WTC11 (cell line): ENCODE results near the gene MRPS18B. TPM values are rescaled to one million over a fixed set of nuclear protein-coding genes. Genes with fewer than 3 reads are reported as not detected.

Source experiments
- ATAC-seq: fragments of 200-7000 bp; cut with Tn5 transposase; 2 replicates; pipeline ENCODE4 v1.10.0; 2021; ENCODE audit warnings: mild to moderate bottlenecking, moderate library complexity
- CTCF ChIA-PET: fragments of 300-600 bp; sonication (Branson Sonifier 250); formaldehyde crosslinking; loops from one replicate; lab custom pipeline; 2021; ENCODE audit warnings: antibody characterized with exemption; lab: Charles Lee
- POLR2A ChIA-PET: fragments of 350-600 bp; sonication (Branson Sonifier 250); formaldehyde crosslinking; loops from one replicate; lab custom pipeline; 2021; ENCODE audit warnings: antibody characterized with exemption; lab: Charles Lee
- DNase-seq: peaks from one replicate; pipeline ENCODE4 v3.0.0; 2021; ENCODE audit warnings: low spot score
- H3K27ac Mint-ChIP-seq: 2 replicates; pipeline ENCODE4 v1.8.0; 2021; ENCODE audit warnings: mixed read lengths
- H3K27me3 Mint-ChIP-seq: 2 replicates; pipeline ENCODE4 v1.8.0; 2021; ENCODE audit warnings: low read depth, mild to moderate bottlenecking, moderate library complexity, mixed read lengths
- H3K36me3 Mint-ChIP-seq: 2 replicates; pipeline ENCODE4 v1.8.0; 2021; ENCODE audit warnings: mixed read lengths
- H3K4me1 Mint-ChIP-seq: 2 replicates; pipeline ENCODE4 v1.8.0; 2022; ENCODE audit warnings: mixed read lengths
- H3K4me3 Mint-ChIP-seq: 2 replicates; pipeline ENCODE4 v1.8.0; 2021; ENCODE audit warnings: mild to moderate bottlenecking, moderate library complexity, mixed read lengths
- H3K9me3 Mint-ChIP-seq: 2 replicates; pipeline ENCODE4 v1.8.0; 2021; ENCODE audit warnings: mixed read lengths
- ESRRA ChIP-seq: sonication (generic); formaldehyde crosslinking; IDR thresholded peaks from 2 replicates; pipeline ENCODE4 v1.8.1; 2022; ENCODE audit warnings: mild to moderate bottlenecking, missing genetic modification reagents, borderline replicate concordance
- FOXJ3 ChIP-seq: sonication (generic); formaldehyde crosslinking; IDR thresholded peaks from 2 replicates; pipeline ENCODE4 v1.9.0; 2021; ENCODE audit warnings: missing genetic modification reagents, mild to moderate bottlenecking, borderline replicate concordance
- JAZF1 ChIP-seq: fragments of 250-450 bp; sonication (Bioruptor Pico); IDR thresholded peaks from 2 replicates; pipeline ENCODE4 v1.9.0; 2021; ENCODE audit warnings: moderate library complexity, mild to moderate bottlenecking, inconsistent platforms
- MXD4 ChIP-seq: fragments of 250-450 bp; sonication (Bioruptor Pico); IDR thresholded peaks from 2 replicates; pipeline ENCODE4 v1.8.0; 2021; ENCODE audit warnings: mild to moderate bottlenecking, moderate library complexity, borderline replicate concordance
- NFE2L1 ChIP-seq: sonication (generic); formaldehyde crosslinking; IDR thresholded peaks from 2 replicates; pipeline ENCODE4 v1.8.1; 2023; ENCODE audit warnings: missing genetic modification reagents
- NR1H2 ChIP-seq: sonication (generic); formaldehyde crosslinking; IDR thresholded peaks from 2 replicates; pipeline ENCODE4 v1.9.0; 2021; ENCODE audit warnings: mild to moderate bottlenecking, moderate library complexity, missing genetic modification reagents
- RELA ChIP-seq: sonication (generic); formaldehyde crosslinking; IDR thresholded peaks from 2 replicates; pipeline ENCODE4 v1.8.1; 2022; ENCODE audit warnings: missing genetic modification reagents, mild to moderate bottlenecking, borderline replicate concordance
- RORB ChIP-seq: fragments of 250-450 bp; sonication (Bioruptor Pico); IDR thresholded peaks from 2 replicates; pipeline ENCODE4 v1.9.0; 2021; ENCODE audit warnings: mild to moderate bottlenecking
- ZNF219 ChIP-seq: sonication (generic); formaldehyde crosslinking; IDR thresholded peaks from 2 replicates; pipeline ENCODE4 v1.8.0; 2023; ENCODE audit warnings: missing genetic modification reagents, mild to moderate bottlenecking, borderline replicate concordance
- ZNF263 ChIP-seq: sonication (generic); formaldehyde crosslinking; IDR thresholded peaks from 2 replicates; pipeline ENCODE4 v1.8.1; 2022; ENCODE audit warnings: low read depth, mild to moderate bottlenecking, moderate library complexity, missing genetic modification reagents
- ZNF317 ChIP-seq: sonication (generic); formaldehyde crosslinking; IDR thresholded peaks from 2 replicates; pipeline ENCODE4 v1.8.1; 2023; ENCODE audit warnings: low read depth, mild to moderate bottlenecking, moderate library complexity, missing genetic modification reagents, borderline replicate concordance
- total RNA-seq: library from RNA; stranded (reverse); gene quantifications from 3 replicates; pipeline ENCODE4 v1.2.3, GENCODE V29; 2021
- TF ChIP-seq, protein P1 (sequence below): sonication (generic); formaldehyde crosslinking; IDR thresholded peaks from 2 replicates; pipeline ENCODE4 v1.8.0; 2022; ENCODE audit warnings: mild to moderate bottlenecking, missing genetic modification reagents
- TF ChIP-seq, protein P2 (sequence below): fragments of 200-600 bp; IDR thresholded peaks from 2 replicates; pipeline ENCODE4 v1.8.0; 2022; ENCODE audit warnings: antibody characterized with exemption
- TF ChIP-seq, protein P3 (sequence below): sonication (generic); formaldehyde crosslinking; IDR thresholded peaks from 2 replicates; pipeline ENCODE4 v1.8.0; 2022; ENCODE audit warnings: mild to moderate bottlenecking, missing genetic modification reagents
- TF ChIP-seq, protein P4 (sequence below): sonication (generic); formaldehyde crosslinking; IDR thresholded peaks from 2 replicates; pipeline ENCODE4 v1.8.0; 2023; ENCODE audit warnings: missing genetic modification reagents, mild to moderate bottlenecking, borderline replicate concordance
- TF ChIP-seq, protein P5 (sequence below): sonication (generic); formaldehyde crosslinking; IDR thresholded peaks from 2 replicates; pipeline ENCODE4 v1.8.1; 2022; ENCODE audit warnings: missing genetic modification reagents, borderline replicate concordance
- TF ChIP-seq, protein P6 (sequence below): fragments of 250-450 bp; sonication (Bioruptor Pico); IDR thresholded peaks from 2 replicates; pipeline ENCODE4 v1.9.0; 2021; ENCODE audit warnings: mild to moderate bottlenecking
- TF ChIP-seq, protein P7 (sequence below): fragments of 250-450 bp; sonication (Bioruptor Pico); IDR thresholded peaks from 2 replicates; pipeline ENCODE4 v2.1.2; 2022; ENCODE audit warnings: mild to moderate bottlenecking, moderate library complexity

MRPS18B gene
- total RNA-seq, 1 experiment from 2014 or later, result 67.8 TPM

DNA sequence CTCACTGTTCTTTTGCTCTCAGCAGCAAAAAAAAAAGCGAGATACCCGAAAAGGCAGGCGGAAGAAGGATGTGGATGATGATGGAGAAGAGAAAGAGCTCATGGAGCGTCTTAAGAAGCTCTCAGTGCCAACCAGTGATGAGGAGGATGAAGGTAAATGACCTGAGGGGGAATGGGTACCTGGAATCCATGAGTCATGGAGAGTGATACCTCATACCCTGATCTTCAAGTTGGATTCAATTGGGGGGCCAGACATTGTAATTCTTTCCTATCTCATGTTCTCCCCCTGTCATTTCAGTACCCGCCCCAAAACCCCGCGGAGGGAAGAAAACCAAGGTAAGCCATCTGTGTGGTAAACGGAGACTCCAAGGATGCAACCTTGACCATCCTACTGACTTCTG, 39.6 kb upstream of the MRPS18B start:
- Mint-ChIP-seq H3K27ac (no peak overlapping the region), H3K4me1 (peaks cover 4% of the 10 kb centered on the region), H3K4me3 (no peak overlapping the region), H3K36me3 (peaks cover 63% of the 10 kb centered on the region), H3K27me3 (no peaks in the 10 kb centered on the region), H3K9me3 (no peaks in the 10 kb centered on the region)
- ChIA-PET CTCF (interaction anchor here (0.6 to 1.5 kb wide), 4 partner anchors 19 to 101 kb away, joined by 3 to 4 read pairs (median 3); no protein-coding TSS in a partner anchor), POLR2A (no interaction called here)
- TF ChIP-seq, protein P1, sequence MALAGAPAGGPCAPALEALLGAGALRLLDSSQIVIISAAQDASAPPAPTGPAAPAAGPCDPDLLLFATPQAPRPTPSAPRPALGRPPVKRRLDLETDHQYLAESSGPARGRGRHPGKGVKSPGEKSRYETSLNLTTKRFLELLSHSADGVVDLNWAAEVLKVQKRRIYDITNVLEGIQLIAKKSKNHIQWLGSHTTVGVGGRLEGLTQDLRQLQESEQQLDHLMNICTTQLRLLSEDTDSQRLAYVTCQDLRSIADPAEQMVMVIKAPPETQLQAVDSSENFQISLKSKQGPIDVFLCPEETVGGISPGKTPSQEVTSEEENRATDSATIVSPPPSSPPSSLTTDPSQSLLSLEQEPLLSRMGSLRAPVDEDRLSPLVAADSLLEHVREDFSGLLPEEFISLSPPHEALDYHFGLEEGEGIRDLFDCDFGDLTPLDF (CRISPR knock-in tag), result no peak
- no peak for TF ChIP-seq ESRRA (CRISPR knock-in tag)
- TF ChIP-seq RELA, result no peak
- TF ChIP-seq ZNF219 (CRISPR knock-in tag), result no peak
- no peak for TF ChIP-seq MXD4
- TF ChIP-seq ZNF263 (CRISPR knock-in tag), result no peak
- no peak for TF ChIP-seq FOXJ3 (CRISPR knock-in tag)
- no peak for TF ChIP-seq NR1H2 (CRISPR knock-in tag)
- TF ChIP-seq, protein P2, sequence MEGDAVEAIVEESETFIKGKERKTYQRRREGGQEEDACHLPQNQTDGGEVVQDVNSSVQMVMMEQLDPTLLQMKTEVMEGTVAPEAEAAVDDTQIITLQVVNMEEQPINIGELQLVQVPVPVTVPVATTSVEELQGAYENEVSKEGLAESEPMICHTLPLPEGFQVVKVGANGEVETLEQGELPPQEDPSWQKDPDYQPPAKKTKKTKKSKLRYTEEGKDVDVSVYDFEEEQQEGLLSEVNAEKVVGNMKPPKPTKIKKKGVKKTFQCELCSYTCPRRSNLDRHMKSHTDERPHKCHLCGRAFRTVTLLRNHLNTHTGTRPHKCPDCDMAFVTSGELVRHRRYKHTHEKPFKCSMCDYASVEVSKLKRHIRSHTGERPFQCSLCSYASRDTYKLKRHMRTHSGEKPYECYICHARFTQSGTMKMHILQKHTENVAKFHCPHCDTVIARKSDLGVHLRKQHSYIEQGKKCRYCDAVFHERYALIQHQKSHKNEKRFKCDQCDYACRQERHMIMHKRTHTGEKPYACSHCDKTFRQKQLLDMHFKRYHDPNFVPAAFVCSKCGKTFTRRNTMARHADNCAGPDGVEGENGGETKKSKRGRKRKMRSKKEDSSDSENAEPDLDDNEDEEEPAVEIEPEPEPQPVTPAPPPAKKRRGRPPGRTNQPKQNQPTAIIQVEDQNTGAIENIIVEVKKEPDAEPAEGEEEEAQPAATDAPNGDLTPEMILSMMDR, result no peak
- DNase-seq (no peak), ATAC-seq (no peak)

DNA sequence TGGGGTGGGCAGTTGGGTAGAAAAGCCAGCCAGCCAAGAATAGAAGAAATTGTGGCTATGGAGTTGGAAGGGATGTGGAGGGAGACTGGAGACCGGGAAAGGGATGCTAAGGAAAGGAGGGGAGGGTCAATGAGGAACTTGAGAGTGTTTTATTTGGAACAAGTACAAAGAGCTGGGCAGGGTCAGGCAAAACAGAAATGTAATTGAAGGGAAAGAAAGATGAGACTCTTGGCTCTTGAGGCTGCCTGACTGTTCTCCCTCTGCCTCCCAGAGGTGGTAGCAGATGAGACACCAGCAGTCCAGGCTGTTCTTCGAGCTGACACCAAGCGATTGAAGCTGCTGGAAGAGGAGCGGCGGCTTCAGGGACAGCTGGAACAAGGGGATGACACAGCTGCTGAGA, 33.7 kb upstream of the MRPS18B start:
- ChIA-PET CTCF (interaction anchor here (1.1 to 2.4 kb wide), 3 partner anchors 14 to 100 kb away, joined by 3 to 8 read pairs (median 5); no protein-coding TSS in a partner anchor), POLR2A (no interaction called here)
- no peak overlapping the region for H3K4me3 Mint-ChIP-seq
- H3K9me3 Mint-ChIP-seq, result no peaks in the 10 kb centered on the region
- H3K36me3 Mint-ChIP-seq, result peaks cover 92% of the 10 kb centered on the region
- no peaks in the 10 kb centered on the region for H3K27me3 Mint-ChIP-seq
- ATAC-seq (no peak), DNase-seq (no peak)
- H3K27ac Mint-ChIP-seq, result no peak overlapping the region
- H3K4me1 Mint-ChIP-seq, result no peaks in the 10 kb centered on the region
- TF ChIP-seq MXD4, result no peak
- TF ChIP-seq, protein P3, sequence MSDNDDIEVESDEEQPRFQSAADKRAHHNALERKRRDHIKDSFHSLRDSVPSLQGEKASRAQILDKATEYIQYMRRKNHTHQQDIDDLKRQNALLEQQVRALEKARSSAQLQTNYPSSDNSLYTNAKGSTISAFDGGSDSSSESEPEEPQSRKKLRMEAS (CRISPR knock-in tag), result no peak
- TF ChIP-seq, protein P4, sequence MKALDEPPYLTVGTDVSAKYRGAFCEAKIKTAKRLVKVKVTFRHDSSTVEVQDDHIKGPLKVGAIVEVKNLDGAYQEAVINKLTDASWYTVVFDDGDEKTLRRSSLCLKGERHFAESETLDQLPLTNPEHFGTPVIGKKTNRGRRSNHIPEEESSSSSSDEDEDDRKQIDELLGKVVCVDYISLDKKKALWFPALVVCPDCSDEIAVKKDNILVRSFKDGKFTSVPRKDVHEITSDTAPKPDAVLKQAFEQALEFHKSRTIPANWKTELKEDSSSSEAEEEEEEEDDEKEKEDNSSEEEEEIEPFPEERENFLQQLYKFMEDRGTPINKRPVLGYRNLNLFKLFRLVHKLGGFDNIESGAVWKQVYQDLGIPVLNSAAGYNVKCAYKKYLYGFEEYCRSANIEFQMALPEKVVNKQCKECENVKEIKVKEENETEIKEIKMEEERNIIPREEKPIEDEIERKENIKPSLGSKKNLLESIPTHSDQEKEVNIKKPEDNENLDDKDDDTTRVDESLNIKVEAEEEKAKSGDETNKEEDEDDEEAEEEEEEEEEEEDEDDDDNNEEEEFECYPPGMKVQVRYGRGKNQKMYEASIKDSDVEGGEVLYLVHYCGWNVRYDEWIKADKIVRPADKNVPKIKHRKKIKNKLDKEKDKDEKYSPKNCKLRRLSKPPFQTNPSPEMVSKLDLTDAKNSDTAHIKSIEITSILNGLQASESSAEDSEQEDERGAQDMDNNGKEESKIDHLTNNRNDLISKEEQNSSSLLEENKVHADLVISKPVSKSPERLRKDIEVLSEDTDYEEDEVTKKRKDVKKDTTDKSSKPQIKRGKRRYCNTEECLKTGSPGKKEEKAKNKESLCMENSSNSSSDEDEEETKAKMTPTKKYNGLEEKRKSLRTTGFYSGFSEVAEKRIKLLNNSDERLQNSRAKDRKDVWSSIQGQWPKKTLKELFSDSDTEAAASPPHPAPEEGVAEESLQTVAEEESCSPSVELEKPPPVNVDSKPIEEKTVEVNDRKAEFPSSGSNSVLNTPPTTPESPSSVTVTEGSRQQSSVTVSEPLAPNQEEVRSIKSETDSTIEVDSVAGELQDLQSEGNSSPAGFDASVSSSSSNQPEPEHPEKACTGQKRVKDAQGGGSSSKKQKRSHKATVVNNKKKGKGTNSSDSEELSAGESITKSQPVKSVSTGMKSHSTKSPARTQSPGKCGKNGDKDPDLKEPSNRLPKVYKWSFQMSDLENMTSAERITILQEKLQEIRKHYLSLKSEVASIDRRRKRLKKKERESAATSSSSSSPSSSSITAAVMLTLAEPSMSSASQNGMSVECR (CRISPR knock-in tag), result no peak
- TF ChIP-seq JAZF1 (CRISPR knock-in tag), result no peak
- TF ChIP-seq NFE2L1 (CRISPR knock-in tag), result no peak
- TF ChIP-seq, protein P5, sequence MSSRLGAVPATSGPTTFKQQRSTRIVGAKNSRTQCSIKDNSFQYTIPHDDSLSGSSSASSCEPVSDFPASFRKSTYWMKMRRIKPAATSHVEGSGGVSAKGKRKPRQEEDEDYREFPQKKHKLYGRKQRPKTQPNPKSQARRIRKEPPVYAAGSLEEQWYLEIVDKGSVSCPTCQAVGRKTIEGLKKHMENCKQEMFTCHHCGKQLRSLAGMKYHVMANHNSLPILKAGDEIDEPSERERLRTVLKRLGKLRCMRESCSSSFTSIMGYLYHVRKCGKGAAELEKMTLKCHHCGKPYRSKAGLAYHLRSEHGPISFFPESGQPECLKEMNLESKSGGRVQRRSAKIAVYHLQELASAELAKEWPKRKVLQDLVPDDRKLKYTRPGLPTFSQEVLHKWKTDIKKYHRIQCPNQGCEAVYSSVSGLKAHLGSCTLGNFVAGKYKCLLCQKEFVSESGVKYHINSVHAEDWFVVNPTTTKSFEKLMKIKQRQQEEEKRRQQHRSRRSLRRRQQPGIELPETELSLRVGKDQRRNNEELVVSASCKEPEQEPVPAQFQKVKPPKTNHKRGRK, result no peak
- TF ChIP-seq, protein P6, sequence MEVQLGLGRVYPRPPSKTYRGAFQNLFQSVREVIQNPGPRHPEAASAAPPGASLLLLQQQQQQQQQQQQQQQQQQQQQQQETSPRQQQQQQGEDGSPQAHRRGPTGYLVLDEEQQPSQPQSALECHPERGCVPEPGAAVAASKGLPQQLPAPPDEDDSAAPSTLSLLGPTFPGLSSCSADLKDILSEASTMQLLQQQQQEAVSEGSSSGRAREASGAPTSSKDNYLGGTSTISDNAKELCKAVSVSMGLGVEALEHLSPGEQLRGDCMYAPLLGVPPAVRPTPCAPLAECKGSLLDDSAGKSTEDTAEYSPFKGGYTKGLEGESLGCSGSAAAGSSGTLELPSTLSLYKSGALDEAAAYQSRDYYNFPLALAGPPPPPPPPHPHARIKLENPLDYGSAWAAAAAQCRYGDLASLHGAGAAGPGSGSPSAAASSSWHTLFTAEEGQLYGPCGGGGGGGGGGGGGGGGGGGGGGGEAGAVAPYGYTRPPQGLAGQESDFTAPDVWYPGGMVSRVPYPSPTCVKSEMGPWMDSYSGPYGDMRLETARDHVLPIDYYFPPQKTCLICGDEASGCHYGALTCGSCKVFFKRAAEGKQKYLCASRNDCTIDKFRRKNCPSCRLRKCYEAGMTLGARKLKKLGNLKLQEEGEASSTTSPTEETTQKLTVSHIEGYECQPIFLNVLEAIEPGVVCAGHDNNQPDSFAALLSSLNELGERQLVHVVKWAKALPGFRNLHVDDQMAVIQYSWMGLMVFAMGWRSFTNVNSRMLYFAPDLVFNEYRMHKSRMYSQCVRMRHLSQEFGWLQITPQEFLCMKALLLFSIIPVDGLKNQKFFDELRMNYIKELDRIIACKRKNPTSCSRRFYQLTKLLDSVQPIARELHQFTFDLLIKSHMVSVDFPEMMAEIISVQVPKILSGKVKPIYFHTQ (CRISPR knock-in tag), result no peak
- TF ChIP-seq RELA, result no peak
- no peak for TF ChIP-seq ZNF317 (CRISPR knock-in tag)
- TF ChIP-seq, protein P7, sequence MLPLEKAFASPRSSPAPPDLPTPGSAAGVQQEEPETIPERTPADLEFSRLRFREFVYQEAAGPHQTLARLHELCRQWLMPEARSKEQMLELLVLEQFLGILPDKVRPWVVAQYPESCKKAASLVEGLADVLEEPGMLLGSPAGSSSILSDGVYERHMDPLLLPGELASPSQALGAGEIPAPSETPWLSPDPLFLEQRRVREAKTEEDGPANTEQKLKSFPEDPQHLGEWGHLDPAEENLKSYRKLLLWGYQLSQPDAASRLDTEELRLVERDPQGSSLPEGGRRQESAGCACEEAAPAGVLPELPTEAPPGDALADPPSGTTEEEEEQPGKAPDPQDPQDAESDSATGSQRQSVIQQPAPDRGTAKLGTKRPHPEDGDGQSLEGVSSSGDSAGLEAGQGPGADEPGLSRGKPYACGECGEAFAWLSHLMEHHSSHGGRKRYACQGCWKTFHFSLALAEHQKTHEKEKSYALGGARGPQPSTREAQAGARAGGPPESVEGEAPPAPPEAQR (CRISPR knock-in tag), result no peak
- no peak for TF ChIP-seq RORB (CRISPR knock-in tag)
